Activated CD4-positive, alpha-beta T cell treated with anti-CD3 and anti-CD28 coated beads for 24 hours (primary cell): ENCODE measurements around the gene ZNF32.
"Not testable (repeated sequence)": the region's sequence is repeated elsewhere in the genome, so short reads cannot be mapped to it uniquely, and the experiment has no call there.

Source experiments
- DNase-seq, 2 donors: peaks; one replicate each; pipeline ENCODE4 v3.0.0-alpha.2; 2020; ENCODE audit warnings: low read depth in 2 of 2

ZNF32 gene

GRCh38 chr10:43628956-43629355, 19.7 kb downstream of the ZNF32 start:
- DNase-seq = no peak

- no peak for DNase-seq
Measured at GRCh38 chr10:43627942-43628341, 20.7 kb downstream of the ZNF32 start.

- DNase-seq = no peak
Measured at GRCh38 chr10:43623351-43623750, 25.3 kb downstream of the ZNF32 start.

DNA sequence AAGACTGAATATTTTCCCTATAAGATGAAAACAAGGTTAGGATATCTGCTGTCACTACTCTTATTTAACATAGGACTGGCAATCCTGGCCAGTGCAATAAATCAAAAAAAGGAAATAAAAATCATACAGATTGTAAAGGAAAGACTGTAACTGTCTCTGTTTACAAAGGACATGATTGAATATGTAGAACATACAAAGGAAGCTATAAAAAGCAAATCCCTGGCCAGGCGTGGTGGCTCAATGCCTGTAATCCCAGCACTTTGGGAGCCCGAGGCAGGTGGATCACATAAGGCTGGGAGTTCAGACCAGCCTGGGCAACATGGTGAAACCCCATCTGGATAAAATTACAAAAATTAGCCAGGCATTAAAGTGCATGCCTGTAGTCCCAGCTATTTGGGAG, 26.6 kb downstream of the ZNF32 start:
- DNase-seq = no peak

DNA sequence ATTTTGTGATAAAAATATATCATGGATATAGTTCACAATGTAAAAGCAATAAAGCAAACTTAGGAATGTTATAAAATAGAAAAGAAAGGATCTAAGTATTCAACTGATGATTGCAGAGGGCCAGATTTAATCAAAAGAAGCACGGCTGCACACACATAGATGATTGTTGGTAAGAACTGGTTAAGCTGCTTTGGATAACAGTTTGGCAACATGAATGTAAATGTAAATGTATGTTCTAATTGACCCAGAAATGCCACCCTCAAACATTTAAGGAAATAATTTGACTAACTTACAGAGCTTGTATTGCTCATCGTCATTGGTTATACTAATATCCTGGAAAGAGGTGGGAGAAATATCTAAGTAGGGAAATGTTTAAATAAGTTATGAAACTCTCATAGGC, 29.3 kb downstream of the ZNF32 start:
- no peak for DNase-seq

DNA sequence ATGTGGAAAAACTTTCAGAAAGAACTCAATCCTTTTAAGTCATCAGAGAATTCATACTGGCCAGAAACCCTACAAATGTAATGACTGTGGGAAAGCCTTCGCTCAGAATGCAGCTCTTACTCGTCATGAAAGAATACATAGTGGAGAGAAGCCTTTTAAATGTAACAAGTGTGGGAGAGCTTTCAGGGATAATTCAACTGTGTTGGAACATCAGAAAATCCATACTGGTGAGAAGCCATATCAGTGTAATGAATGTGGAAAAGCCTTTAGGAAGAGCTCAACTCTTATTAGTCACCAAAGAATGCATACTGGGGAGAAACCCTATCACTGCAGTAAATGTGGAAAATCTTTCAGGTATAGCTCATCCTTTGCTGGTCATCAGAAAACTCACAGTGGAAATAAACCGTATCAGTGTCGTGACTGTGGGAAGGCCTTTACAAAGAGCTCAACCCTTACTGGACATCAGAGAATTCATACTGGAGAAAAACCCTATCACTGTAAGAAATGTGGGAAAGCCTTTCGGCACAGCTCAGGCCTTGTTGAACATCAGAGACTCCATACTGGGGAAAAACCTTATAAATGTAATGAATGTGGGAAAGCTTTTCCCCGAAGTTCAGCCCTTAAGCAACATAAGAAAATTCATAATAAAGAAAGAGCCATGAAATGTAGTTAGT, 31.8 kb downstream of the ZNF32 start:
- no peak for DNase-seq

- DNase-seq = no peak
Measured at GRCh38 chr10:43610636-43611035, 38.0 kb downstream of the ZNF32 start.

DNA sequence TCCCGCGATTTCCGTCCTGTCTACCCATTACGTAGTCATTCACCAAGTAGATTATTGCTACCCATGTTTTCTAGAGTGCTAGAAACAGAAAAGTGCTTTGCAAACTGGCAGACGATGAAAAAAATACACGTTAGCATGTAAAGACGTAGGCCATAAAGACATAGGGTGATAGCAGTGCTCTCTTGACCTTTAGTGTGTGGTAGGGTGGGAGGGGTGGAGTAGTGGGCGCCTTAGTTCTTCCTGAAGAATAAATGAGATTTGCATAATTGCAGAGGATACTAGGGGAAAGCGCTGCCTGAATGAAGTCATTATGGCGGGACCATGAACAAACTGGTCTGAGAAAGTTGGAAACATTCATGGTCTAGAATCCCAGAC, 41.5 kb downstream of the ZNF32 start:
- no peak for DNase-seq

DNA sequence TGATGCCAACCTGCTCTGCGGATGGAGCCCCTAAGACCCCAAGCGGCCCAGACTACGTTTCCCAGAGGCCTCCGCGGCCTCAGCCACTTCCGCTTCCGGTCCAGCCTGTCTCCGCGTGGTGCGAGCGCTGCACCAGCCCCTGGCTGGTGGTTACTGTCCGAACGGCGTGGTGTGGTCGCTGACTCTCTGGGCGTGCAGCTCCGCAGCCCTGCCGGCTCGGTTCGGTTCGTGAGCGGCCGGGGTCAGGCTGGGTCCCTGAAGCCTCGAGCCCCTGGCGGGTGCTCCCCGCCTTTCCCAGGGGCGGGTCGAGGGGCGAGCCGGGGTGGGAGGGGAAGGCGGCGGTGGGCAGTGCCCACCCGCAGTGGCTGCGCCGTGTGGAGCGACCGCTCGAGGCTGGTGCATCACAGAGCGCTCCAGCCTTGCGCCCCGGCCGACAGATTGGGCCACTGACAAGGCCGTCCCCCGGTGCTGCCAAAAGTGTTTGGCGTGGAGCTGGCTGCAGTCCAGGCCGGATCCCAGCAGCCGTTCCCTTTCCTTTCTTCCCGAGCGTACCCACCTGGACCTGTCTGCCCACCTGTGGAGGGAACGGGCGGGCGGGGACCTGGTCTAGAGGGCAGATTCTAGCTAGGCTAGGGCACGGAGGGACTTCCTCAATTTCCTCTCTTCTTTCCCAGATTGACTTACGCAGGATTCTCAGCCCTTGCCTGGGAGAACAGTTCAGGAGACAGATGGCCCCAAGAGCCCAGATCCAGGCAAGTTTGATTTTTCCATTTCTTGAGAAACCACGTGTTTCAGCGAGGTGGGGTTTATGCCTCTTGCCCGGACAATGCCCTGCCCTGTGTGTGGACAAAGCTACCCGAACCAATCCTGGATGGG, 42.1 kb downstream of the ZNF32 start, which contains the start of gene ZNF485:
TSS of gene ZNF485 (plus strand) at position 116 of the 876 bp plus-strand sequence. CDS start at position 729, 613 bp downstream.
- DNase-seq = peak; percentile 46 to 56

DNA sequence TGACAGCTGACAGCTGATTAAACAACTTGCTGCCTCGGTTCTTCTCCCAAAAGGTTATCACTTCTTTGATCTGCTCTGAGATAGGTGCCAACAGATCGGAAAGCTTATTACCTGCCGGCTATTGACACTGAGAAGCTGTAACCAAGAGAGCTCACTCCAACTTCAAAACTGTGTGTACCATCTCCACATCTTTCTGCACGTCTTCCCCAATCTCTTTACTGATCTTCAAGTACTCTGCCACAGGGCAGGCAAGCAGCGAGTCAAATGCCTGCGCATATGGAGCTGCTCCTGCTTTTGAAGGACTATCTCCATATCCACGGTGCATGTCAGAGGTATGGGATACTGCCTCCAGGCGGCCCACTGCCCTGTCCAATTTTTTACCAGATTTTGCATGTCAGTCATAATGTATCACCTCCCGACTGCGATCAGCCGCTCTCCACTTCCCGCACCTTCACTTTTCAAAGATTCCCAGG, 42.8 kb downstream of the ZNF32 start:
- DNase-seq = no peak

DNA sequence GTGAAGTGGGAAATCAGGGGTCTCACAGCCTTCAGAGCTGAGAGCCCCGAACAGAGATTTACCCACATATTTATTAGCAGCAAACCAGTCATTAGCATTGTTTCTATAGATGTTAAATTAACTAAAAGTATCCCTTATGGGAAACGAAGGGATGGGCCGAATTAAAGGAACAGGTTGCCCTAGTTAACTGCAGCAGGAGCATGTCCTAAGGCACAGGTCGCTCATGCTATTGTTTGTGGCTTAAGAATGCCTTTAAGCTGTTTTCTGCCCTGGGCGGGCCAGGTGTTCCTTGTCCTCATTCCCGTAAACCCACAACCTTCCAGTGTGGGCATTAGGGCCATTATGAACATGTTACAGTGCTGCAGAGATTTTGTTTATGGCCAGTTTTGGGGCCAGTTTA, 47.1 kb downstream of the ZNF32 start:
- not testable (repeated sequence) for DNase-seq

DNA sequence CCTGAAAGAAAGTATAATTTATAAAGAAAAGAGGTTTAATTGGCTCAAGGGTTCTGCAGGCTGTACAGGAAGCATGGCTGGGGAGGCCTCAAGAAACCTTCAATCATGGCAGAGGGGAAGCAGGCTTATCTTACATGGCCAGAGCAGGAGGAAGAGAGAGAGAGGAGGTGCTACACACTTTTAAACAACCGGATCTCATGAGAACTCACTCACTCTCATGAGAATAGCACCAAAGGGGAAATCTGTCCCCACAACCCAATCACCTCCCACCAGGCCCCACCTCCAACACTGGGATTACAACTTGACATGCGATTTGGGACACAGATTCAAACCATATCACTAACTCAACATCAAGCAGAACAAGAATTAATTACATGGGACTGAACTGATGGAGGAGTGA, 49.3 kb downstream of the ZNF32 start:
- no peak for DNase-seq

DNA sequence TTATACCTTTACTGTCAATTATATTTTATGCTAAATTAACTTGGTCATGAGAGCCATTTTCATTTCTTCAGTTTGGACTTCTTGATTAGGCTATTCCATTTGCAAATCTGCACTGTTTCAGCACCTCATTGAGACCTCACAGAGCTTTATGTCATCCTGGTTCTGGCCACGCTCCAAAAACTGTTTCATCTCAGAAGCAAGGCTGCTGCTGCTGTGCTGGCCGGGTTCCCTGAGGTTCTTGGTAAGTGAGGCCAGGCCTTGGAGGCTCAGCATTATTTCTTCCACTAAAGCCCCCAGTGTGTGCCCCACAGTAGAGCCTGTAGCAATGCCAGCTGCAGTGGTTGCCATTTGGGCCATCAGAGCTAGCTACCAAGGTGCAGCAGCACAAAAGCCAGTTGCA, 50.2 kb downstream of the ZNF32 start:
- DNase-seq = no peak

- DNase-seq = no peak
Measured at GRCh38 chr10:43596546-43596945, 52.1 kb downstream of the ZNF32 start.

DNA sequence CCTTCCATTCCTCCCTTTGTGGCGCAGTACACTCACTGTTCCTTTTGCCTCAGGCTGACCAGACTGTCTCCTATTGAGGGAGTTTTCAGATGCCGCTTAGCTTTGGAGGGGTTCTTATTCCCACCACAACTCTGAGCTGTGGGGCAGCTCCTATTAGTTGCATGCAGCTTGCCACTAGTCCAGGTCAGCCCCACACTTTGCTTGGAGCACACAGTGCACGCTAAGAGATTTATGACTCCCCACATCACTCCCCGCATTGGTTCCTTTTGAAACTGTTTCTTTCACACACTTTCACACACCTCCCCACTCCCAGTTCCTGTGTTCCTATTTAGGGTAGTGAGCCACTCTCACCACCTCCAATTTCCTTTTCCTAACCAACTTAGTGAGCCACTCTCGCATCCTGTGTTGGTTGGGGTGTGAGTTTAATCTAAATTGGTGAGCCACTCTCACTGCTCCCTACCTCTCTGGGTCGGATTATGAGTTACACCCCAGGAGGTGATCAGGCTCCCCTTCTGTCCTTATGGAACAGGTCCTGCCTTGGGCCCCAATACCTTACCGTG, 52.9 kb downstream of the ZNF32 start:
- no peak for DNase-seq

- DNase-seq = no peak
Measured at GRCh38 chr10:43594944-43595589, 53.6 kb downstream of the ZNF32 start.
